Adipose tissue (tissue), 3 donors: ENCODE measurements around the gene KCNJ5. TPM values are rescaled to one million over a fixed set of nuclear protein-coding genes. Genes with fewer than 3 reads are reported as not detected.
"Not testable (repeated sequence)": the region's sequence is repeated elsewhere in the genome, so short reads cannot be mapped to it uniquely, and the experiment has no call there.

Experiments
- H3K27ac ChIP-seq: one replicate; pipeline ENCODE4 v1.5.1; 2013; ENCODE audit warnings: low read depth, low read length
- WGBS, 3 donors: extraction: QIAGEN DNeasy Blood & Tissue Kit; methylation state at CpG; one replicate each; pipeline ENCODE4 v1.1.7; 2013; 5-methylcytosine and 5-hydroxymethylcytosine counted together
- polyA plus RNA-seq, 3 donors: library from polyadenylated mRNA; stranded (reverse); fragments of 200-250 nt; gene quantifications; one replicate each; pipeline ENCODE4 v1.2.3, GENCODE V29; 2013
- donor health status: healthy with polysubstance abuse.
- donor health status: Bipolar disorder and iron deficiency.
- donor health status: healthy.

Gene KCNJ5
- polyA plus RNA-seq, 3 donors: 0.34 to 0.90 (median 0.48) TPM

DNA sequence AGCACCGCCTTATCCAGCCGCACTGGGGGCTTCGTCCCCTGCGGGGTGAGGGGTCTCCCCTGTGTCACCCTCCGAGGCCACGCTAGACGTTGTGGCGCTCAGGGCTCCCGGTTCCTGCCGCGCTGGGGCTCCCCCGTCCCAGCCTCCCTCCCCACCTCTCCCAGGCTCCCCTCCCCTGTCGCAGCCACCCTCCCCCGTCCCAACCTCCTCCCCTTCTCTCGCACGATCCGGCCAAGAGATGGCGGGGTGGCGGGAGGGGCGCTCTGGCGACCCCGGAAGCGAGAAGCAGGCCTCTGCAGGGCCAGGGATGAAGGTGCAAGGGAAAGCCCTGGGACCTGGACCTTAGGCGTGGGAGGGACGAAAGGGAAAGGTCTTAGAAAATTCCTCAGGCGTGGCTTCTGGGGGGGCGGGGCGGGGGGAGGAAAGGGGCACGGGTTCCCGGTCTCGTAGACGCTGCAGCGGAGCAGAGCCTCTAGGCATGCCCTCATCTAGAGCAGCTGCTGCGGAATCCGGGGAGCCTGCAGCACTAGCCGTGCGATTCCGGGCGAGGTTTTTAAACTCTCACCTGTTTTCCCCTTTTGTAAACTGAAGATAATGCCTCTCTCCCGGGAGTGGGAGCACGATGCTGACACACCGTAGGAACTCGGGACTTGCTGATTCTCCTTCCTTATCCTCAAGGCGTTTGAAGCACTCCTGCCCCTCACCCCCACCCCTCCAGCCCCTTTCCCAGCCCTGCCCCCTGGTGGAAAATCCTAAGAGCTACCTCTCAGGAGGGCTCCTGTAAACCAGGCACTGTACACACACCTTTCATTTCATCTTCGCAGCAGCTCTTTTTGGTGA lies 14.4 kb downstream of the KCNJ5 start:
- H3K27ac ChIP-seq: no peak overlapping the region
- 2 to 3% (median 2%) methylated on average over 39 to 45 of the region's 45 CpGs for WGBS, 3 donors

DNA sequence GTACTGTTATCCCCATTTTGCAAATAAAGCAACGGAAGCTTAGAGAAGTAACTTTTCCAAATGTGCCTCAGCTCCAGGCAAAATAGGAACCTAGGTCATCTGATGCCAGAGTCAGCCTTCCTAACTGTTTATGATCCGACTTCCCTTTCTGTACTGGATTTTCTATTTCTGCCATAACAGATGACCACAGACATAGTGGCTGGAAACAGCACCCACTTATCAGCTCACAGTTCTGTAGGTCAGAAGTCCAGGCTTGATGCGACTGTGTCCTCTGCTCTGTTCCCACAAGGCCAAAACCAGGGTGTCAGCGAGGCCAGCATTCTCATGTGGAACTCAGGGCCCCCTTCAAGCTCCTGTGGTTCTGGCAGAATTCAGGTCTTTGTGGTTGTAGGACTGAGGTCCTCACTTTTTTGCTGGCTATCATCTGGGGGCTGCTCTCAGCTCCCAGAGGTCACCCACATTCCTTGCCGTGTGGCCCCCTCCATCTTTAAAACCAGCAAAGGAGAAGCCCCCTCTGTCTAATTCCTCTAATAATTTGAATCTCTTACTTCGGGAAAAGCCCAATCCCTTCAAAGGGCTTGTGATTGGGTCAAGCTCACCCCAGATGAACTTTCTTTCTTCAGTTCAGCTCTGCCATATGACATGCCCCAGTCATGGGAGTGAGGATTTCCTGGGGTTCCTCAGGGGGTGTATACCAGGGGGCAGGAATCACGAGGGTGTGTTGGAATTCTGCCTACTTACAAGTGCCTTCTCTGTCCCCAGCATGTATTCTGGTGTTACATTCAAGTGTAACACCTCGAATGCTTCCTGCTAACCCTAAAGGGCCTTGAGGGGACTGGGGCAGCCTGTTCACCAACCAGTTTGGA lies 15.3 kb downstream of the KCNJ5 start:
- WGBS, 3 donors: 73 to 84% (median 74%) methylated on average over 8 of the region's 8 CpGs
- H3K27ac ChIP-seq: no peak overlapping the region

DNA sequence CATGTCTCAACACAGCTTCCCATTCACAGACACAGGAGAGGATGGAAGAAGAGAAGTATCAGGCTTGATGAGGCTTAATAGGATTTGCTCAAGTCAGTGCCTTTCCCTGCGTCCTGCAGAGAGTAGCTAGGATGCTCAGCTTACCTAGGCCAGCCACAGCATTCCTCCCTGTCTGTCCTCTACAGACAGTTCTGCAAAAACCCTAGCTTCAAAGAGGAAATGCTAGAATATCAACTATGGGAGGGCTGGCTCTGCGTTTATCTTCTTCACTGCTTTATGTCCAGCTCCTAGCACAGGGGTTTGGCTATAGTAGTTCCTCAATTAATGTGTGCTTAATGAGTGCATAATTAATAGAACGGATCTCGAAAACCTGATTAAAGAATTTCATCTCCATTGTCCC lies 16.4 kb downstream of the KCNJ5 start:
- H3K27ac ChIP-seq: no peak overlapping the region
- WGBS, 3 donors: 80 to 92% (median 80%) methylated on average over 4 of the region's 4 CpGs

DNA sequence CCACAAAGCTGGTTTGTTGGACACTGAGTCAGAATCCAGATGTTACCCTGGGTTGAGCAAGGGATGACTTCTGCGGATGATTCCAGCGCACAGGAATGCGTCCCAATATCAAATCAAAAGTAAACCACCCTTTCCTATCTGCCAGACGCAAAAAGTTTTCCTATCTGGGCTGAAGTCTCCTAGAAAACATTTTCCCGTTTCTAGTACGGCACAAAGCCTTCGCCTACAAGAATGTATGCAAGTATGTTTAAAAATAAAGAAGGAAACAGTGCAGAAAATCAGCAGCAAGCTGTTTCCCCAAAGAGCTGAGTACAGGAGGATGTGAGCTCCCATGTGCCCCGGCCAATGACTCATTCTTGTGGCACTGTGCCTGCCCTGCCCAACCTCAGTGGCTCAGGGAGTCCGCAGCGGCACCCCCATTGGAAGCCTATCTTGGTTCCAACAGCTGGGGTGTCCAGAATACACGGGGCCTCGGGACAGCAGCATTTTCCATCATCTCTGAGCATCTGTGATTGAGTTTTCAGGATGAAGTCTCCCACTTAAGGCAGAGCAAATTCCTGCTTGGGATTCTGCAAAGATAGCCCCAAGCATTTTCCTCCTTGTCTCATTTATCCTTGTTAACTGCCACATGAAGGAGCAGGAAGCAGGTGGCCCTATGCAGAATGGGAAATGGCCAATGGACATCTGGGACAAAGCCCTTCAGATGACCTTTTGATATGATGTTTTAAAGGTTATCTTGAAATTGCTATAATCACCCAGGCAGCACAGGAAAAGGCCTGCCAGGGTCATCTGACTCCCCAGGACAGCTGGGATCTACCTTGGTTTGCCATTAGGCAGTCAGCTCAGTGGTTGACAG lies 17.5 kb downstream of the KCNJ5 start:
- WGBS, 3 donors: 15 to 64% (median 23%) methylated on average over 12 of the region's 12 CpGs

DNA sequence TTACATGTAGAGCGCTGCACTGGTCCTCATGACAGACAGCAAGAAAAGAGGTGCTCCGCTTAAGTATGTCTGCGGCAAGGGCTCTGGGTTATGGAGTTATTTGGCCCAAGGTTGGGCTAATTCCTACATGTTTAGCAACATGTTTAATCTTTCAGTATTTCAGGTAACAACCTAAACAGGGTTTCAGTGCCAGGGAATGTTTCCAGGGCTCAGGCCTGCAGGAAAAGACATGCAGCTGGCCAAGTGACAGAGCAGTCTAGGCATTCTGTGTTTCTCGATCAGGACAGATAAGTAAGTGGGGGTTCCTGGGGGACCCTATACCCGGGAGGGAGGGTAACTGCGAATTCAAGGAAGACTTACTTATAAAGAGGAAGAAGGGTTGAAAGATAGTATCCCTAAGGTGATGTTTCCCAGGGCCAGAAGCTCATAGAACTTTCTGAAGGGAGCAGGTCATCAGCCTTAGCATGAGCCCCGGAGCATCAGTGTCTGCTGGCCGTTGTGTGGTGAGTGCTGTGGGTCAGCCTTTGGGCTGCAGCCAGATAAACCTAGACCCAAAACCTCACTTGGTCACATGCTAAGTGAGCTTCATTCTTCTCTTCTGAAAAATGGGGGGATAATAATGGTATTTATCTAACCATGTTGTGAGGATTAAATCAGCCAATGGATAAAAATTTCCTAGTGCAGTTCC lies 18.4 kb downstream of the KCNJ5 start:
- no peak overlapping the region for H3K27ac ChIP-seq
- 73 to 76% (median 76%) methylated on average over 8 of the region's 8 CpGs for WGBS, 3 donors

More for the DNA sequence above, 17.5 kb downstream of the KCNJ5 start:
- no peak overlapping the region for H3K27ac ChIP-seq

DNA sequence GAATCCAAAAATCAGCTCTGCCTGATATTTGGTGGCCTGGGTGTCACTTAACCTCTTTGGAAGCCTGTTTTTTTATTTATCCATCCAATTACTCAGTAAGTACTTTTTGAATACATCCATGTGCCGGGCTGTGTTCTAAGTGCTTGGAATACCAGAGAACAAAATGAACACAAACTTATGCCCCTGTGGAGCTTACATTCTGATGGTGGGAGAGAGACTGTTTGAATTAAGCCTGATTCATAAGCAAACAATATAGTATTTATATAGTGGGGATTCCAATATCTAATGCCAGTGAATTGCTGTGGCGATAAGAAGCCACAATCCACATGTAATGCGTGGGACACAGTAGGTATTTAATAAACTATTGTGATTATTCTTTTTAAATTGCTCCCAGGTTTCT lies 19.4 kb downstream of the KCNJ5 start:
- no peak overlapping the region for H3K27ac ChIP-seq
- 73 to 98% (median 92%) methylated on average over 3 of the region's 3 CpGs for WGBS, 3 donors

DNA sequence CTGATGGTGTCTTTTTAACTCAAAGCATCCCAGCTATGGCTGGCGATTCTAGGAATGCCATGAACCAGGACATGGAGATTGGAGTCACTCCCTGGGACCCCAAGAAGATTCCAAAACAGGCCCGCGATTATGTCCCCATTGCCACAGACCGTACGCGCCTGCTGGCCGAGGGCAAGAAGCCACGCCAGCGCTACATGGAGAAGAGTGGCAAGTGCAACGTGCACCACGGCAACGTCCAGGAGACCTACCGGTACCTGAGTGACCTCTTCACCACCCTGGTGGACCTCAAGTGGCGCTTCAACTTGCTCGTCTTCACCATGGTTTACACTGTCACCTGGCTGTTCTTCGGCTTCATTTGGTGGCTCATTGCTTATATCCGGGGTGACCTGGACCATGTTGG lies 20.1 kb downstream of the KCNJ5 start:
- no peak overlapping the region for H3K27ac ChIP-seq
- 98 to 99% (median 98%) methylated on average over 17 of the region's 17 CpGs for WGBS, 3 donors

DNA sequence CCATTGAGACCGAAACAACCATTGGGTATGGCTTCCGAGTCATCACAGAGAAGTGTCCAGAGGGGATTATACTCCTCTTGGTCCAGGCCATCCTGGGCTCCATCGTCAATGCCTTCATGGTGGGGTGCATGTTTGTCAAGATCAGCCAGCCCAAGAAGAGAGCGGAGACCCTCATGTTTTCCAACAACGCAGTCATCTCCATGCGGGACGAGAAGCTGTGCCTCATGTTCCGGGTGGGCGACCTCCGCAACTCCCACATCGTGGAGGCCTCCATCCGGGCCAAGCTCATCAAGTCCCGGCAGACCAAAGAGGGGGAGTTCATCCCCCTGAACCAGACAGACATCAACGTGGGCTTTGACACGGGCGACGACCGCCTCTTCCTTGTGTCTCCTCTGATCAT lies 20.5 kb downstream of the KCNJ5 start:
- no peak overlapping the region for H3K27ac ChIP-seq
- 93 to 97% (median 95%) methylated on average over 18 of the region's 18 CpGs for WGBS, 3 donors

DNA sequence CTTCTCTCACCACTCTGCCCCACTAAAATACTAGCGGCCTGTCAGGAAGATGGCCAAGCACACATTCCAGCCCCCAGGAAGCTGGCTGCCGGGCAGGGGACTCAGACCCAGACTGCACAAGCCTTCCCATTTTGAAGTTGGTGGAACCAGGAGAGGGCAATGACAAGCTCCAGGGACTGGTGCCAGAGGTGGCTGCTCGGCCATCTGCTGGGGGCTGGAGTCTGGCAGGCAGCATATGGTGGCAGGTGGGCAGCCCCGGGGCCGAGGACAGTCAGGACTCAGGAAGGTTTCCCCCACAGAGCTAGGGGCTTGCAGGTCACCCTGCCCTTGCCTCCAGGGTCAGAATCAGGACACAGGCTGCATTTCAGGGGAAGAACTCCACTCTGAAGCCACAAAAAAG lies 22.6 kb downstream of the KCNJ5 start:
- H3K27ac ChIP-seq: no peak overlapping the region
- WGBS, 3 donors: 88 to 93% (median 91%) methylated on average over 5 of the region's 5 CpGs

DNA sequence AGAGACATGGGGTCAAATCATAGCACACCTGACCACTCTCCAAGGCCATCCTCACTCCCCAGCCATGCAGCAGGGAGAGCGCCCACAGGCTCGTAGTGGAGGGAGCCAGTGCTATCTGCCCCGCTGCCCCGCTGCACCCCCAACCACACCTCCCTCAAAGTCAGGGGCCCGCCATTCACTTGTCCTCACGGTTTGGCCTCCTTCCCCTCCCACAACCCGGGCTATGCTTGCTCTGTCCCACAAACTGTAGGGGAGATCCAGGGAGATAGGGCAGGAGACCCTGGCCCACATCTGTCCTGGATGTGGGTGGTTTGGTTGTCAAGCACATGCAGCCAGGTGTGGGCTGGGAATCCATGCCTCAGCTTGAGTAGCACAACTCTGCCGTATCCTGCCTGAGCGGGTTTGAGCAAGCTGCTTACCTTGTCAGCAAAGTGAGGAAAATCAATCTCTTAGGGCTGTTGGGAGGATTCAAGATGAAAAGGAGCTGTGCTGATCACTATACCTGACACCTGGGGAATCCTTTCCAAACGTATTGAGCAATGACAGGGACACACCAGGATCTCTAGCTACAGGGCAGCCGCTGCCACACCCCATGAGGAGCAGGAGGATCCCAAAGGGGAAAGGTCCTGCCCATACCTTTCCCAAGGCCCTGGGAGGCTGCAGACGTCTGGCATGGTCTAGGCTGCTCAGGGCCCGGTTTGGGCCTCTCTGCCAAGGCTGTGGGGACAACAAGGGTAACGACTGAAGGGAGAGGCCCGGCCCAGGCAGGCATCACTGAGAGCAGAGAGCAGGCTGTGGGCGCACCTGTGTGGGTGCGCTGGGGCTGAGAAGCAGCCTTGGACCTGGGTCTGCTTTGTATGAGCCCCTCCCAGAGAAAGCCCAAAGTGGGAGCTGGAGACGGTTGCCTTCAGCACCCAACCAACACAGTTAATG lies 23.3 kb downstream of the KCNJ5 start:
- WGBS, 3 donors: 80 to 91% (median 90%) methylated on average over 18 of the region's 18 CpGs
- no peak overlapping the region for H3K27ac ChIP-seq

DNA sequence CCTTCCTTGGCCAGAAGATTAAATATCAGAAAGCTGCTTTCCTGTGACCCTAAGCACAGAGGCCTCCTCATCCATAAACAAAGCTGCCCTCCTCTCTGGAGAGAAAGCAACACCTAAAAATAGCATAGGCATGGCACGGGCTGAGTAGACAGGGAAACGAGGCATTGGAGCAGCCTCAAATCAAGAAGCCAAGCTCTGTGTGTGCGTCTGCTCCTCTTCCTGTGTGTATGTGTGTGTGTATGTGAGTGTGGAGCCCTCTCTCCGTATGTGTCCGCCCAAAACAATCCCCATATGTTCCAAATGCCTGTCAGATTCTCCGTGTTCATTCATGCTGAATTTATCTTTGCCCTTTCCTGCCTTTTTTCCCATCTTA lies 24.0 kb downstream of the KCNJ5 start:
- 66 to 87% (median 71%) methylated on average over 6 of the region's 6 CpGs for WGBS, 3 donors
- H3K27ac ChIP-seq: no peak overlapping the region

DNA sequence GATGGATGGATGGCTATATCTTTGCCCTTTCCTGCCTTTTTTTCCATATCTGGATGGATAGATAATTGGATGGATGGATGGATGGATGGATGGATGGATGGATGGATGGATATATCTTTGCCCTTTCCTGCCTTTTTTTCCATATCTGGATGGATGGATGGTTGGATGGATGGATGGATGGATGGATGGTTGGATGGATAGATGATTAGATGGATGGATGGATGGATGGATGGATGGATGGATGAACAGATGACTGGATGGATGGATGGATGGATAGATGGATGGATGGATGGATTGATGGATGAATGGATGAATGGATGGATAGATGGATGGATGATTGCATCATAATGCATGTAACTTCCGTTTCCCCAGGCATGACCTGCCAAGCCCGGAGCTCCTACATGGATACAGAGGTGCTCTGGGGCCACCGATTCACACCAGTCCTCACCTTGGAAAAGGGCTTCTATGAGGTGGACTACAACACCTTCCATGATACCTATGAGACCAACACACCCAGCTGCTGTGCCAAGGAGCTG lies 24.9 kb downstream of the KCNJ5 start:
- WGBS, 3 donors: 67 to 86% (median 73%) methylated on average over 3 of the region's 3 CpGs
- H3K27ac ChIP-seq: no peak overlapping the region

DNA sequence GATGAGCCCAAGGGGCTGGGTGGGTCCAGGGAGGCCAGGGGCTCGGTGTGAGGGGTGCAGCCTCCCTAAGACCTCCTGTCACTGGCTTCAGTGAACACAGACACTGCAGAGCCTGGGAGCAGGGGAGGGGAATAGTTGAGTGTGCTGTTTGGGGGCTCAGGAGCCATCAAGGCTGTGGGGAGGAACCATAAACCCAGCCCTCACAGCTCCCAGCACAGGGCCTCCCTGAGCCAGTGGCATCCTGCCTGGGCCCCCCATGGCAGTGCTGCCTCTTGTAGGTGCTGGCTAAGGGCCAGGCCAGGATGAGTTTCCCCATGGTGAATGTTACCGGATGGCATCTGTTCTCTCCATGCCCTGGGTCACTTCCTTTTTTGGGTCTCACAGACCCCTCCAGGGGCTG lies 25.5 kb downstream of the KCNJ5 start:
- WGBS, 3 donors: 64 to 89% (median 73%) methylated on average over 2 of the region's 2 CpGs
- no peak overlapping the region for H3K27ac ChIP-seq

DNA sequence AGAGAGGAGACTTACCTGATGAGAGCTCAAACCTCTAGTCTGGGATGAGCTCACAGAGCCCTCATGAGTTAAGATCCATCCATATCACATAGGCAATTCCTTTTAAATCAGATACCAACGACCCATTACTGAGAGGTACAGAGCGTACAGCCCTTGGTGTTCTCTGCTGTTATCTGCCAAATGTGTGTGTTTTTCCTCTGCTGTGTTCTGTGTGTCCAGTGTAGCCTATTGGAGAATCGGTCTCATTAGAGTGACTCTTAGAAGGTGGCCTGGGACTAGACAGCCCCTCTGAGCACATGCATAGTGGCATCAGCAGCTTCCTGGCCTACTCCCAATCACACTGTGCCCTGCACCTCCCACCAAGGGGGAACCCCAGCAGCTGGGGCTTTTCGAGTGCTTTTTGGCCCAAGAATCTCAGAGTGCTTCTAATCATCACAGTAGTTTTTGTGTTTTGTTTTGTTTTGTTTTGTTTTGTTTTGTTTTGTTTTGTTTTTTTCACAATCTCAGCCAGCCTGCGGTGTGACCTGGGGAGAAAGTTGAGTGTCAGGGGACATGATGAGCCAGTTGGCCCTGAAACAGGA lies 26.1 kb downstream of the KCNJ5 start:
- no peak overlapping the region for H3K27ac ChIP-seq
- WGBS, 3 donors: 44 to 63% (median 62%) methylated on average over 5 of the region's 5 CpGs

DNA sequence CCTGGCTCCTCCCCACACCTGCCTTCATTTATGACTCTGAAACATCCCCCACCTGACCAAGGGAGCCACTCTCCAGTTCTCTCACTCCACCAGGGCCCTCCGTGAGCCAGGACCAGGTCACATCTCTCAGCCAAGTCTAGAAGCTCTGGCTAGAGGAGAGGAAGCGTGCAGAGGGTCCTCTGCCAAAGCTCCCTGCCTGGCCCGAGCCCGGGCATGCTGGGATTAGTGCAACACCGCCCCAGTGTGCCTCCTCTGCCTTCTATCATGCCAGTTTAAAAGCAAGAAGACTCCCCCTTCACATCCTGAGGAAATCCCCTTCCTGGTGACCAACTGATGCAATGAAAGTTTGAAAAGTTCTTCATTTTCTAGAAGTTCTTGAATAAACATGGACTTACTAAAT lies 28.1 kb downstream of the KCNJ5 start:
- 53 to 78% (median 65%) methylated on average over 5 of the region's 5 CpGs for WGBS, 3 donors
- no peak overlapping the region for H3K27ac ChIP-seq

DNA sequence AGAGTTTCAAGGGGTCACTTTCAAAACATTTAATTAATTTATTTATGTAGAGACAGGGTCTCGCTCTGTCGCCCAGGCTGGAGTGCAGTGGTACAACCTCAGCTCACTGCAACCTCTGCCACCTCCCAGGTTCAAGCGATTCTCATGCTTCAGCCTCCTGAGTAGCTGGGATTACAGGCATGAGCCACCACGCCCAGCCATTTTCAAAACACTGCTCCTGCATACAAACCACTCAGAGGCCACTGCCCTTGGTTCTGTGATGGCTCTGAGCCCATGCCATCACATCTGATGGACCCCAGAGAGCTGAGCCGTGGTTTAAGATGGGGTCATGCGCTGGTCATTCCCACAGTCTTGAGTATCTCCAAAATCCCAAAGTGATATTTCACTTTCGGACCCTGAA lies 28.5 kb downstream of the KCNJ5 start:
- 75 to 83% (median 81%) methylated on average over 7 of the region's 7 CpGs for WGBS, 3 donors

DNA sequence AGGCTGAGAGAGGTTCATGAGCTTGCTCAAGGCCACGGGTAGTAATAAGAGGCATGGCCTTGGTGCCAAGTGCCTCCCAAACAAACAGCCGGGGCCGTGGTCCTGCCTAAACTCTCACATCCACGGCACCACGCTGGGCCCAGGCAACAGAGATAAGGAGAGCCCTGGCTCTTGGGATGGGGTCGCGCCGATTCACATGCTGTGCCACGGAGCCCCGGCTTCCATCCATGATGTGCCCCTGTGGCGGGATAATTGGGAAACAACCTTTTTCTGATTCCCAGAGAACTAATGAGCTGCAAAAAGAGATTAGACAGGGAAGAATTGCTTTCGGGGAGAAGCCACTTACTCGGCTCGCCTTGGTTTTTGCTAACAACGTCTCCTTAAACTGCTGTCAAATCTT lies 29.5 kb downstream of the KCNJ5 start:
- H3K27ac ChIP-seq: no peak overlapping the region
- WGBS, 3 donors: 81 to 92% (median 91%) methylated on average over 15 of the region's 15 CpGs

More for the DNA sequence above, 28.5 kb downstream of the KCNJ5 start:
- H3K27ac ChIP-seq: not testable (repeated sequence)
